HG03025 (cell line): ENCODE measurements around the gene RNPEPL1.

Experiments
- ATAC-seq: cut with Tn5 transposase; IDR thresholded peaks from one replicate; pipeline ENCODE4 v1.9.1; 2021; ENCODE audit warnings: mild to moderate bottlenecking, moderate library complexity; ENCODE audit not compliant: unreplicated experiment, low FRiP score

RNPEPL1 gene

GRCh38 chr2:240622060-240622411, 53.8 kb downstream of the RNPEPL1 start:
- no peak for ATAC-seq

DNA sequence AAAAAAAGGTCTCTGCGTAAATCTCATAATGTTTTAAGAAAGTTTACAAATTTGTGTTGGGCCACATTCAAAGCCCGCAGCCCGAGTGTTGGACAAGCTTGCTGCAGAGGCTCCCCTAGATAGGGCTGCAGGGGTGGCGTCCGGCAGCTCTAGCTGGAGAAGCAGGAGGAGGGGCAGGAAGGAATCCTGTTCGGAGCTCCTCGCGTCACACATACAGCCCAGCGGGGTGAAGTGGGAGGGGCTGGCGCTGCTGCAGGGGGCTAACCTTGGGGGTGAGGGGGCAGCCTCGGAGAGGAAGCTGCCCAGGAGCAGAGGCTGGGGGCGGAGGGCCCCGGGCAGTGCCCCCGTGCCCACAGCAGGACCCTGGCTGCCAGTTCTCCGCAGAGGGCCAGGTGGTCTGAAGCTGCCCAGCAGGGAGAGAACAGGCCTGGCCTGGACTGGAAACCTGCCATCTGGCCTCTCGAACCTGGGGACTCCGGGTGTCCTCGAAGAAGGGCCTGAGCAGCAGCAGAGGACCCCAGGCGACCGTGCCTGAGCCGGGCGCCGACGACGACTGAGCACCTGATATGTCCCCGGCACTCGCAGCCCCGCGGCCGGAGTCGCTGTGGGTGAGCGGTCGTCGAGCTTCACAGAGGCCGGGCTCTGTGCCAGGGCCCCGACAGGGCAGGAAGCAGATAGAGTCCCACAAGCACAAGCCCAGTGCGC, 54.4 kb downstream of the RNPEPL1 start:
- ATAC-seq, result no peak

GRCh38 chr2:240623531-240624010, 55.3 kb downstream of the RNPEPL1 start:
- ATAC-seq, result no peak

DNA sequence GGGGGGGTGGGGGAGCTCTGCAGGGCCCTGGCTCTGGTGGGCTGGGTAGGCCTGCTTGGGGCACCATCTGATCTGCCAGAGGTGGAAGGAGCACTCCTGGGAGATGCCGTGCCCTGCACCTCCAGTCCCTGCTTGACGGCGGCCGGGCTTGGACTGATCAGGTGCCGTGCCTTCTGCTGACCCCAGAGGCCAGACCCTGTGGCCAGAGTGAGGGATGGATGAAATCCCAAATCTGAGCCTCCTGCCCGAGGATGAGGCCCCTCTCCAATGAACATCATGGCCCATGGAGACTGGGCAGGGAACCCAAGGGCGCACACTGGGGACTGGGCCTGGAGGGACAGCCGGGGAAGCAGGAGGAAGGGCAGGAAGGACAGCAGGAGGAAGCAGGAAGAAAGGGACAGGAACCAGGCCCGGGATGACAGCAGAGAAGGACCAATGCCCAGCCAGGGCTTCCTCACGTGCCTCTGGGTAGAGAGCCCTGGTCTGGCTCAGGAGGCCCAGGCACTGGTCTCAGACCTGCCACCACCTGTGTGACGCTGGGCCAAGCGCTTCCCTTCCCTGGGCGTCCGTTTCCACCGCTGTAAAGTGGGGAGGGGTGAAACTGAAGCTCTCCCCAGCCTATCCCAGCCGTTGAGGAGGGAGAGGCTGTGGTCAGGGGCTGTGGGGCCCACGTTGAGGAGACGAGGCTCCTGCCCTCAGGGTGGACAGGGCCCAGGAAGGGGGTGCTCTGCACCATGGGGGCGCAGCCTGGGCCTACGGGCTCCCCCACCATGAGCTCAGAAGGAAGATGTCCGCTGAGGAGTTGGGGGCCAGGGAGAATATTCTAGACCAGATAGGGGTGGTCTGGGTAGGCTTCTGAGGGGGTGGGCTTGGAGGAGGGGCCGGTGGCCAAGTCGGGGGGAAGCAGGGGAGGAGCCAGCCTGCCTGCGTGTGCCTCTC, 56.0 kb downstream of the RNPEPL1 start:
- ATAC-seq, result no peak

GRCh38 chr2:240624950-240625621, 56.8 kb downstream of the RNPEPL1 start, which contains the start of gene GPR35:
TSS of gene GPR35 (plus strand) at chr2:240625480. CDS start at chr2:240629953, 4,473 bp downstream.
- ATAC-seq, result no peak

DNA sequence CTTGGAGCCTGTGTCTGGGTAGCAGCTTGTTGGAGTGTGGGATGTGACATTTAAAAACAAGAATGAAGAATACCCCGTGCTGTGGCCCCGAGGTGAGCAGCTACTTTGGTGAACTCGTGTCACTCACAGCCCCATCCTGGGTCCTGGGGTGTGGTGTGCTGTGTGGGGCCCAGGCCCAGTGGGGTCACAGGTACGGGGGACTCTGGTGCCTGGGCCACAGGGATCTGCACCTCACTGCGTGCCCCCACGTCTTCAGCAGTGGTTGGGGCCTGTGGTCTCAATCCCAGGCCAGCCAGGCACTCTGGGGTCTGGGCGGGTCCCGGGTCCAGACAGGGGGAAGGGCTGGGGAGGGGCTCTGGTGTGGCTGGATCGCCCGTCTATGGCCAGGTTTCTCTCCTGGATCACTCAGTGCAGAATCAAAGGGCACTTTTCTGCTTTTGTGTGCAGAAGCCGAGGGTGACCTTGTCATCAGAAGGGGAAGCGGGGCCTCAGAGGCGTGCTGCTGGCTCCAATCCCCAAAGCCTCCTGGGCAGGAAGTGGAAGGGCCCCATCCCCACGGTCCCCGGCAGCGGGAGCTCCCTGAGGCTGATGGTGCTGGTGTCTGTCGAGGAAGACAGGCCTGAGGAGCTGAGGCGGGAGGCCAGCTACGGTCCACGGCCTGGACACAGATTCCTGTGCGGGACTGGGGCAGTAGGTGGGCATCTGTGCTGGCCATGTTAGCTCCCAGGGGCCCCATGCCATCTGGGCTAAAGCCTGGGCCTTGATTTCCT, 58.4 kb downstream of the RNPEPL1 start:
- no peak for ATAC-seq

DNA sequence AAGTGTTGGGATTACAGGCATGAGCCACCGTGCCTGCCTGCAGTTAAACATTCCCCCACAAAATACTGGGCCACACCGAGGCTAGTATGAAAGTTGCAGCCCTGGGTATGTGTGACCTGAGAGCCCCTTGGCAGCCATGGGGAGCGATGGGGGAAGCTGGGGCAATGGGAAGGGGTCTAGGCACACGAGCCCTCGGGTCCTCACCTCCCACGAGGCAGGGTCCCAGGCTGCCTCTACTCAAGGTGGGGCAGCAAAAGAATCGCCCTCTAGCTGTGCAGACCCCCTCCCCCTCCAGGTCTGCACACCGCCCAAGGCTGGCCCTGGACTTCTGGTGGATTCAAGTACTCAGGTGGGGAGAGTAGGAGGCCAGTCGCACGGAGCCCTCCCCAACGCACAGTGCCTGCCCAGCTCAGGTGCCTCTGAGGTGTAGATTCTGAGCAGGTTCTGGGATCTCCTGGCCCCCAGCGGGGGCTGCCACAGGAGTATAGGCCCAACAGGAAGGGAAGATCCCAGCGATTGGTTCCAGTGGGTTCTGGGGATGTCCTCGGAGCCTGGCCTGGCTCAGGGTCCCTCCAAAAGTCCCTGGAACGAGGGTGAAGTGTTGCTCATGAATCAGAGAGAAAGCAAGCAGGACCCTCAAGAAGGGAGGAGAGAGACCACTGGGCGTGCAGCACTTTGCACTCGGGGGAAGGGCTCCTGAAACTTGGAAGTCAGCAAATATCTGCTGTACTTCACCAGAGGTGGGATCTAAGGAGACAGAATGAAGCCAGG, 59.6 kb downstream of the RNPEPL1 start:
- no peak for ATAC-seq

DNA sequence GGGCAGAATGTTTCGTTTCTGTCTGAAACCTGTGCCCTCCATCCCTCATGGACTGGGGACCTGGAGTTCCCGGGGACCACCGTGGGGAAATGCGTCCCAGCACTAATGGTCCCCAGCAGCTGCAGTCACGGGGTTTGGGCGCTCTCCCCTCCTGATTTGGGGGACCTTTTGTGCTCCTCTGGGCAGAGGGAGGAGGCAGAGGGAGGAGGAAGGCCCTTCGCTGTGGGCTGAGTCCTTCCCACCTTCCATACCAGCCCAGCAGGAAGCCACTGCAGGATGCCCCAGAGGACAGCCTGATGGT, 60.2 kb downstream of the RNPEPL1 start:
- no peak for ATAC-seq

- ATAC-seq, result no peak
Measured at GRCh38 chr2:240628808-240629618, 60.7 kb downstream of the RNPEPL1 start.

DNA sequence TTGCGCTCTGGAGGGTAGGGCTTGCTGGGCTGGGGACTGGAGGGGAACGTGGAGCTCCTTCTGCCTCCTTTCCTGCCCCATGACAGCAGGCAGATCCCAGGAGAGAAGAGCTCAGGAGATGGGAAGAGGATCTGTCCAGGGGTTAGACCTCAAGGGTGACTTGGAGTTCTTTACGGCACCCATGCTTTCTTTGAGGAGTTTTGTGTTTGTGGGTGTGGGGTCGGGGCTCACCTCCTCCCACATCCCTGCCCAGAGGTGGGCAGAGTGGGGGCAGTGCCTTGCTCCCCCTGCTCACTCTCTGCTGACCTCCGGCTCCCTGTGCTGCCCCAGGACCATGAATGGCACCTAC, 61.3 kb downstream of the RNPEPL1 start:
- ATAC-seq, result no peak

DNA sequence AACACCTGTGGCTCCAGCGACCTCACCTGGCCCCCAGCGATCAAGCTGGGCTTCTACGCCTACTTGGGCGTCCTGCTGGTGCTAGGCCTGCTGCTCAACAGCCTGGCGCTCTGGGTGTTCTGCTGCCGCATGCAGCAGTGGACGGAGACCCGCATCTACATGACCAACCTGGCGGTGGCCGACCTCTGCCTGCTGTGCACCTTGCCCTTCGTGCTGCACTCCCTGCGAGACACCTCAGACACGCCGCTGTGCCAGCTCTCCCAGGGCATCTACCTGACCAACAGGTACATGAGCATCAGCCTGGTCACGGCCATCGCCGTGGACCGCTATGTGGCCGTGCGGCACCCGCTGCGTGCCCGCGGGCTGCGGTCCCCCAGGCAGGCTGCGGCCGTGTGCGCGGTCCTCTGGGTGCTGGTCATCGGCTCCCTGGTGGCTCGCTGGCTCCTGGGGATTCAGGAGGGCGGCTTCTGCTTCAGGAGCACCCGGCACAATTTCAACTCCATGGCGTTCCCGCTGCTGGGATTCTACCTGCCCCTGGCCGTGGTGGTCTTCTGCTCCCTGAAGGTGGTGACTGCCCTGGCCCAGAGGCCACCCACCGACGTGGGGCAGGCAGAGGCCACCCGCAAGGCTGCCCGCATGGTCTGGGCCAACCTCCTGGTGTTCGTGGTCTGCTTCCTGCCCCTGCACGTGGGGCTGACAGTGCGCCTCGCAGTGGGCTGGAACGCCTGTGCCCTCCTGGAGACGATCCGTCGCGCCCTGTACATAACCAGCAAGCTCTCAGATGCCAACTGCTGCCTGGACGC, 61.9 kb downstream of the RNPEPL1 start:
- no peak for ATAC-seq
